H7 (cell line): ENCODE measurements around the gene PLXND1. TPM values are rescaled to one million over a fixed set of nuclear protein-coding genes. Genes with fewer than 3 reads are reported as not detected.
"Not testable (repeated sequence)": the region's sequence is repeated elsewhere in the genome, so short reads cannot be mapped to it uniquely, and the experiment has no call there.

ENCODE experiments used
- DNase-seq: peaks from one replicate; pipeline ENCODE4 v3.0.0; 2012
- H3K27me3 ChIP-seq: 2 replicates; pipeline ENCODE4 v1.6.0; 2011; ENCODE audit warnings: mild to moderate bottlenecking, low read length; ENCODE audit not compliant: control insufficient read depth, insufficient read depth
- H3K36me3 ChIP-seq: replicated peaks from 2 replicates; pipeline ENCODE4 v1.5.1; 2011; ENCODE audit warnings: low read length; ENCODE audit not compliant: control insufficient read depth, insufficient read depth
- H3K4me3 ChIP-seq: 2 replicates; pipeline ENCODE4 v1.5.1; 2011; ENCODE audit warnings: low read depth, mild to moderate bottlenecking, control low read depth, low read length, moderate library complexity; ENCODE audit not compliant: insufficient read depth
- total RNA-seq: library from RNA; depleted of rRNA; stranded (reverse); fragments of >200 nt; shearing (Covaris generic); gene quantifications from 2 replicates; pipeline ENCODE4 v1.2.3, GENCODE V29; 2014

The PLXND1 gene
- total RNA-seq, 1 experiment from 2014 or later, result 59.0 TPM

- DNase-seq, result no peak
- peaks cover 5% of the 10 kb centered on the region for H3K36me3 ChIP-seq
- H3K27me3 ChIP-seq, result no peaks in the 10 kb centered on the region
- no peak overlapping the region for H3K4me3 ChIP-seq
Observed at GRCh38 chr3:129555616-129556357, 50.7 kb downstream of the PLXND1 start.

- Histone ChIP-seq H3K27me3 (no peaks in the 10 kb centered on the region), H3K36me3 (peaks cover 5% of the 10 kb centered on the region), H3K4me3 (no peak overlapping the region)
- no peak for DNase-seq
Observed at GRCh38 chr3:129555153-129555550, 51.3 kb downstream of the PLXND1 start.

DNA sequence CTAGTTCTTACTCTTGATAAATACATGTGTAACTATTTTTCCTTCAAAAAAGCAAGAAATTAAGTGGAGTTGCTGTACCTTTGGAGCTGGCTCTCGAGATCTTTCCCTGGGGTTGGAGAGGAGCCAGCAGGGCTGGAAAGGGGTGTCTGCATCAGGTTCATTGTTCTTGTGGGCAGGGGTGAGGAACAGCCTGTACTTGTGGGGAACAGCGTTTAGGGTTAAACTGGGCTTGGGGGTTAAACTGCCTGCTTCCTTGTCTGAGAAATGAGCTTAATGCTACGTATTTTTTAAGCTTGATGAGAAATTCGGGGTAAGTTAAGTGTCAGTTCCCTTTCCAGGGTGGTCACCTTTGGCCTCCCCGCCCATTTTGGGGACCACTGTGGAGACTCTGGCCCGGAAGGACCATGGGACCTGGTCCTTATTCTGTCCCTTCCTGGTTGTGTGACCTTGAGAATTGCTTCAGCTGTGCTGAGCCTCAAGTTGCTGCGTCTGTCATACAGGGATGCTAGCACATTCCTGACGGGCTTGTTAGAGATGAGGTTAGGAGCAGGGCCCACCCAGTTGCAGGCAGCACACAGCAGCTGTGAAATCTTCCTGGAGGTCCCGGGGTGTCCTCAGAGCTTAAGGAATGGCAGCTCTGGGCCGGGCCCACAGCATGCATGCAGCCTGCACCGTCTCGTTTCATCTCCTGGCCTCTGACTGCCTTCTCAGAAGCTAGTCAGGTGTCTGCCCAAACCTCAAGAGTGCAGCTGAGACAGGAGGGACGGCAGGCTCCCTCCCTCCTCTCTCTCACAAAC is 51.9 kb downstream of the PLXND1 start:
- H3K4me3 ChIP-seq, result no peak overlapping the region
- H3K36me3 ChIP-seq, result peaks cover 5% of the 10 kb centered on the region
- no peak for DNase-seq
- H3K27me3 ChIP-seq, result no peaks in the 10 kb centered on the region

- H3K4me3 ChIP-seq, result no peak overlapping the region
- peaks cover 5% of the 10 kb centered on the region for H3K36me3 ChIP-seq
- H3K27me3 ChIP-seq, result no peaks in the 10 kb centered on the region
- no peak for DNase-seq
Observed at GRCh38 chr3:129553719-129554118, 52.8 kb downstream of the PLXND1 start.

- Histone ChIP-seq H3K4me3 (no peak overlapping the region), H3K36me3 (peaks cover 3% of the 10 kb centered on the region), H3K27me3 (no peaks in the 10 kb centered on the region)
- peak; percentile 70 for DNase-seq
Observed at GRCh38 chr3:129553171-129553570, 53.3 kb downstream of the PLXND1 start.

DNA sequence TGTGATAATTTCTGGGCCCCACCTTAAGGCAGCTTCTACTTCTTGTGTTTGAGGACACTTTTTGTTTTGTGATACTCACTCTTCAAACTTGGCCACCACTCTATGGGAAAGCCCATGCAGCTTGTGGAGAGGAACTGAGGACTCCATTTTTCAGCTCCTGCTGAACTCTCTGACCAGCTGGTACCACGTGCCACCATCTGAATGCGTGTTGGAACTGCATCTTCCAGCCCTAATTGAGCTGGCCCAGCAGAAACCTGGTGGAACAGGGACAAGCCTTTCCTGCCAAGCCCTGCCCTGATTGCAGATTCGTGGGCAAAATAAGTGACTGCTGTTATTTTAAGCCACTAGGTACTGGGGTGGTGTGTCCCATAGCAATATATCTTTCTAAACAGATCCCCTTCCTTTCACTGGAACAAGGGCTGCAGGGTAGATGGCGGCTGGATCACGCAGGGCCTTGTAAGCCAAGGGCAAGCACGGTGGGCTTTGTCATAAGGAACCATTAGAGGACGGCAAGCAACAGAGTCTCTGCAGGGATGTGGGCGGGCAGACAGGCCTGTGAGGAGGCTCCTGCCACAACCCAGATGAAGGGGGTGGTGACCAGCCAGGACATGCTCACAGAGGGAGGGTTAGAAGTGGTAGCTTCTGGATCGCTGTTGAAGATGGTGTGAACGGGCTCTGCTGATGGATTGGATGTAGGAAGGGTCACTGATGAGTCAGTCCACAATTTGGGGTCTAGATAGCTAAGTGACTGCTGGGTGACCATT is 54.0 kb downstream of the PLXND1 start:
- no peak overlapping the region for H3K4me3 ChIP-seq
- no peaks in the 10 kb centered on the region; the same call in none of the 2 replicates for H3K36me3 ChIP-seq
- peak; percentile 67 for DNase-seq

GRCh38 chr3:129549805-129550204 is 56.7 kb downstream of the PLXND1 start:
- DNase-seq, result no peak
- no peaks in the 10 kb centered on the region for H3K36me3 ChIP-seq
- H3K27me3 ChIP-seq, result no peaks in the 10 kb centered on the region

More for the DNA sequence above, 54.0 kb downstream of the PLXND1 start:
- no peaks in the 10 kb centered on the region for H3K27me3 ChIP-seq

DNA sequence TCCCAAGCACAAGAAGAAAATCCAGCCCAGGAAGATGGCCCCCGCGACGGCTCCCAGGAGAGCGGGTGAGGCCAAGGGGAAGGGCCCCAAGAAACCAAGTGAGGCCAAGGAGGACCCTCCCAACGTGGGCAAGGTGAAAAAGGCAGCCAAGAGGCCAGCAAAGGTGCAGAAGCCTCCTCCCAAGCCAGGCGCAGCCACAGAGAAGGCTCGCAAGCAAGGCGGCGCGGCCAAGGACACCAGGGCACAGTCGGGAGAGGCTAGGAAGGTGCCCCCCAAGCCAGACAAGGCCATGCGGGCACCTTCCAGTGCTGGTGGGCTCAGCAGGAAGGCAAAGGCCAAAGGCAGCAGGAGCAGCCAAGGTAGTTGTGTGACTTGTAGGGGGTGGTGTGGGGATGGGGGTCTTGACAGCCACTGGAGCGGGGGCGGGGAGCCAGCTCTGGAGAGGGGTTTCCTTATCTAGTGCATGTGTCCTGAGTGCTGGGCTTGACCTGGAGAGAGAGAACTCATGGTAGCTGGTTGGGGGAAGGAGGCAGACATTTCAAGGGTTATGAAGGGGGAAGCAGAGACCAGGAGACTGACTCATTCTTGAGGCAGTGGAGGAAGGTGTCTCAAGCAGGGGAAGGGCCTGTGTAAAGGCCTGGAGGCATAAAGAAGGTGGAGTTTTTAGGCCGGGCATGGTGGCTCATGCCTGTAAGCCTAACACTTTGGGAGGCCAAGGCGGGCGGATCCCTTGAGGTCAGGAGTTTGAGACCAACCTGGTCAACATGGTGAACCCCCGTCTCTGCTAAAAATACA is 57.3 kb downstream of the PLXND1 start:
- H3K27me3 ChIP-seq, result no peaks in the 10 kb centered on the region
- no peak overlapping the region for H3K4me3 ChIP-seq
- DNase-seq, result no peak
- H3K36me3 ChIP-seq, result no peaks in the 10 kb centered on the region

More at GRCh38 chr3:129549805-129550204, 56.7 kb downstream of the PLXND1 start:
- no peak overlapping the region for H3K4me3 ChIP-seq

GRCh38 chr3:129548104-129548965 is 58.1 kb downstream of the PLXND1 start:
- Histone ChIP-seq H3K36me3 (no peaks in the 10 kb centered on the region), H3K4me3 (no peak overlapping the region), H3K27me3 (no peaks in the 10 kb centered on the region)
- DNase-seq, result no peak

DNA sequence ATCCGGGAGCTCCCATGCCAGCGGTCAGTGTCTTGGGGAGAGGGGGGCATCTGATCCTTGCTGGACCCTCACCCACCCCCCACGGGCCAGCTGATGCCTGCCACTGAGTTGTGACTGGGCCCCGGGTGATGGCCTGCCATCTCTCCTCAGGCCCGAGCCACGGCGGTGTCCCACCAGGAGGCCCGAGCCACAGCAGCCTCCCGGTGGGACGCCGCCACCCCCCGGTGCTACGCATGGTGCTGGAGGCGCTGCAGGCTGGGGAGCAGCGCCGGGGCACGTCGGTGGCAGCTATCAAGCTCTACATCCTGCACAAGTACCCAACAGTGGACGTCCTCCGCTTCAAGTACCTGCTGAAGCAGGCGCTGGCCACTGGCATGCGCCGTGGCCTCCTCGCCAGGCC is 59.2 kb downstream of the PLXND1 start:
- no peaks in the 10 kb centered on the region for H3K27me3 ChIP-seq
- H3K36me3 ChIP-seq, result no peaks in the 10 kb centered on the region
- H3K4me3 ChIP-seq, result no peak overlapping the region
- peak; percentile 58 for DNase-seq

DNA sequence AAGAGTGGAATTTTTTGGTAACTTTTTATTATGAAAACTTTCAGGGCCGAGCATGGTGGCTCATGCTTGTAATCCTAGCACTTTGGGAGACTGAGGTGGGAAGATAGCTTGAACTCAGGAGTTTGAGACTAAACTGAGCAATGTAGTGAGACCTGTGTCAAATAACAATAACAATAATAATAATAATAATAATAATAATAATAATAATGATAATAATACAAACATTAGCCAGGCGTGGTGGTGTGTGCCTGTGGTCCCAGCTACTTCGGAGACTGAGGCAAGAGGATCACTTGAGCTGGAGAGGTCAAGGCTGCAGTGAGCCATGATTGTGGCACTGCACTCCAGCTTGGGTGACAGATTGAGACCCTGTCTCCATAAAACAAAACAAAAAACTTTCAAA is 60.5 kb downstream of the PLXND1 start:
- H3K4me3 ChIP-seq, H3K36me3 ChIP-seq, H3K27me3 ChIP-seq, DNase-seq: not testable (repeated sequence)

DNA sequence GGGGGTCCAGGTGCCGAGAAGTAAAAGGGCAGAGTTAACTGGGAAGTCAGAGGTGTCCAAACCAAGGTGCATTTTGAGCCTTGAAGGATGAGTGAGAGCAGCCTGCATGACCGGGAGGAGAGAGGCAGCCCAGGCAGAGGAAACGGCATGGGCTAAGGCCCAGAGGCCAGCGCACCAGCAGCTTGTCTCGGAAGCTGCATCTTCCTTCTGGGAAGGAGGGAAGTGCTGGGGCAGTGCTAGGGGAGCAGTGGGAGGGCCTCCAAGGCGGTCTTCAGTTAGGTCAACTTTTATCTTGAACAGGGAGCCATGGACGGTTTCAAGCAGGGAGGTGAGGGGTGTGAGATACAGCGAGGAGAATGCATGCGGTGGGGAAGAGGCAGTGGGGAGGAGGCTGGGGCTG is 62.5 kb downstream of the PLXND1 start:
- H3K27me3 ChIP-seq, result no peaks in the 10 kb centered on the region
- no peak overlapping the region for H3K4me3 ChIP-seq
- no peak for DNase-seq
- no peaks in the 10 kb centered on the region for H3K36me3 ChIP-seq

DNA sequence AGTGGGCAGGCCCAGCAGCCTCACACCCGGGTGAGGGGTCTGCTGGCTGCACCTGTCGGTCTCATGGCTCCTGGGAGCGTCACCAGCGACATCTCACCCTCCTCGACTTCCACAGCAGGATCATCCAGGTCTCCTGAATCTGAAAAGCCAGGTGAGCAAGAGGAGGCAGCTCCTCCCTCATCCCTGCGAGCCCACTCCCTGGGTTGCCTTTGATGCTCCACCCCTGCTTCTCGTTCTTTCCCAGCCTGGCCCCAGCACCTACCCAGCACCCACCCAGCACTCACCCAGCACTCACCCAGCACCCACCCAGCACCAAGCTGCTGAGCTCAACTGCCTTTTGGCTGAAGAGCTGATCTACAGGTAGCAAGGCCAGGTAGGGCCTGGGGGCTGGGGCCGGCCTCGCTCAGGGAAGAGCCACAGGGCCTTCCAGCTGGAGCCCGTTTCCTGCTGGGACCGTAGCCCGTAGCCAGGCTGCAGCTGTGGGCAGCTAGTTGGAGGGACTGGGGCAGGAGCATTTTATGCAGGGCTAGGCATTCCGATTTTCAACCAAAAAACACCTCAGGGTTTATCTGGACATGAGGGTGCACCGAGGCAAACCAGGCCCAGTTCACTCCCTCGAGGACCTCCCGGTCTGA is 63.2 kb downstream of the PLXND1 start, which contains the start of gene H1-8:
Gene H1-8 (plus strand): TSS at position 20 of the 635 bp plus-strand sequence. CDS start 44 bp downstream, at position 64.
- peak; percentile 70 for DNase-seq
- Histone ChIP-seq H3K27me3 (no peaks in the 10 kb centered on the region), H3K4me3 (no peak within 1 kb of the TSS)

More for the DNA sequence above, 63.2 kb downstream of the PLXND1 start, which contains the start of gene H1-8:
- H3K36me3 ChIP-seq, result no peaks in the 10 kb centered on the region
